Epithelial cell of esophagus (primary cell): ENCODE data around the gene MMP7.

Source experiments
- DNase-seq: peaks from one replicate; pipeline ENCODE4 v3.0.0; 2010; ENCODE audit warnings: low read depth
- H3K4me3 ChIP-seq: 2 replicates; pipeline ENCODE4 v1.5.1; 2011; ENCODE audit warnings: mild to moderate bottlenecking, low read length, control low read depth
- TF ChIP-seq, protein P1 (sequence below): IDR thresholded peaks from 2 replicates; pipeline ENCODE4 v1.5.1; 2011; ENCODE audit warnings: low read depth, mild to moderate bottlenecking, low read length, control low read depth, inconsistent platforms; ENCODE audit not compliant: insufficient read depth; ENCODE audit errors: missing control alignments

MMP7 gene

DNA sequence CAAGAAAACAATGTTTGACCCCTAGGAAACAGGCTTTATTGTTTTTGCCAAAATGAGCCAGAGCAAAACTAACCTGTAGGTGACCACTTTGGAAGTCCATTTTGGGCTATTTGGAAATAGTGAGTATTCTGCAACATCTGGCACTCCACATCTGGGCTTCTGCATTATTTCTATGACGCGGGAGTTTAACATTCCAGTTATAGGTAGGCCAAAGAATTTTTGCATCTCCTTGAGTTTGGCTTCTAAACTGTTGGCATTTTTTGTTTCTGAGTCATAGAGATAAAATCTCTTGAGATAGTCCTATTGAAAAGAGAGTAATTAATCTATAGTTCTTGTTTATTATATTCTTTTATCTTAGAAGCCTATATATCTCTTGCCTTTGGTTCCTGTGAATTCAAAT, 2.9 kb downstream of the MMP7 start:
- TF ChIP-seq, protein P1, sequence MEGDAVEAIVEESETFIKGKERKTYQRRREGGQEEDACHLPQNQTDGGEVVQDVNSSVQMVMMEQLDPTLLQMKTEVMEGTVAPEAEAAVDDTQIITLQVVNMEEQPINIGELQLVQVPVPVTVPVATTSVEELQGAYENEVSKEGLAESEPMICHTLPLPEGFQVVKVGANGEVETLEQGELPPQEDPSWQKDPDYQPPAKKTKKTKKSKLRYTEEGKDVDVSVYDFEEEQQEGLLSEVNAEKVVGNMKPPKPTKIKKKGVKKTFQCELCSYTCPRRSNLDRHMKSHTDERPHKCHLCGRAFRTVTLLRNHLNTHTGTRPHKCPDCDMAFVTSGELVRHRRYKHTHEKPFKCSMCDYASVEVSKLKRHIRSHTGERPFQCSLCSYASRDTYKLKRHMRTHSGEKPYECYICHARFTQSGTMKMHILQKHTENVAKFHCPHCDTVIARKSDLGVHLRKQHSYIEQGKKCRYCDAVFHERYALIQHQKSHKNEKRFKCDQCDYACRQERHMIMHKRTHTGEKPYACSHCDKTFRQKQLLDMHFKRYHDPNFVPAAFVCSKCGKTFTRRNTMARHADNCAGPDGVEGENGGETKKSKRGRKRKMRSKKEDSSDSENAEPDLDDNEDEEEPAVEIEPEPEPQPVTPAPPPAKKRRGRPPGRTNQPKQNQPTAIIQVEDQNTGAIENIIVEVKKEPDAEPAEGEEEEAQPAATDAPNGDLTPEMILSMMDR: no peak
- H3K4me3 ChIP-seq: no peak overlapping the region
- DNase-seq: no peak

DNA sequence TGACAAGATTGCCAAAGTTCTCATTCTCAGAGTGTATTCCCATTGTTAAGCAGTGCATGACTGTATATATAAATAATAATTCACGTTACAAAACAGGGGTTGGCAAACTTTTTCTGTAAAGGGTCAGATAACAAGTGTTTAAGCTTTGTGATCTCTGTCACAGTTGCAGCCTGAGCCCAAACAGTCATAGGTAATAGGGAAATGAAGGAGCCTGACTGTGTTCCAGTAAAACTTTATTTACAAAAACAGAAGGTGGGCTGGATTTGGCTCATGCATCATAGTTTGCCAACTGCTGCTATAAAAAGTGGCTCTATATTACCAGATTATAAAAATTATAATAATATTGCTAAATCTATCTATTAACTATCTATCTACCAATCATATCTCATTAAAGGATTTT, 3.5 kb downstream of the MMP7 start:
- TF ChIP-seq, protein P1: no peak
- H3K4me3 ChIP-seq: no peak overlapping the region
- no peak for DNase-seq

DNA sequence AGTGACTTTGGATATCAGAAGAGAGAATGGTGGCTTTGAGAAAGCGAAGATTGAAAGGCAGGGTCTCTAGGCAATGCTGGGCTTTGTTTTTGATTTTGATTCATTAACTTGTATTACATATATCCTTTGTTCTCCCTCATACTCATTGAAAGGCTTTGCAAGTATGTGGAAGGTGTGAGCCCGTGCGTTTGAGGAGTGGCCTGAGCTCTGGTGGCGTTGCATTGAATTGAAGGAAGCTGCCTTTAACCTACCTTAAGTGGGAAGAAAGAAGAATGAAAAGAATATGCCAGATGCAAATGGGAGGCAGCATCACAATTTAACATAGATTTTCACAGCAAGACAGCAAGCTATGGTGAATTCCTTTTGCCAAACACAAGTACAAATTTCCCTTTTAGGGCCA, 6.7 kb downstream of the MMP7 start:
- no peak overlapping the region for H3K4me3 ChIP-seq
- TF ChIP-seq, protein P1: no peak
- DNase-seq: no peak

DNA sequence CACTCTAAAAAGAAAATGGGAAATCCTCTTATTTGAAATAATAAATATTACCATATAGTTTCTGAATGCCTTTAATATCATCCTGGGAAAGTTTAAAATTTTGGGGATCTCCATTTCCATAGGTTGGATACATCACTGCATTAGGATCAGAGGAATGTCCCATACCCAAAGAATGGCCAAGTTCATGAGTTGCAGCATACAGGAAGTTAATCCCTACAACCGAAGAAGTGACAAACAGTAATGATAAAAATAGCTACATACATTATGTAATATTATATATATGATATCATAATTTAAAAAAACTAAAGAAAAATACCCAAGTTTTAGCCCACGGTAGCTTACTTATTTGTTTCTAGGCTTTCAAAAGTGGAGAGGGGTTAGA, 7.4 kb downstream of the MMP7 start:
- no peak for DNase-seq
- H3K4me3 ChIP-seq: no peak overlapping the region
- TF ChIP-seq, protein P1: no peak

DNA sequence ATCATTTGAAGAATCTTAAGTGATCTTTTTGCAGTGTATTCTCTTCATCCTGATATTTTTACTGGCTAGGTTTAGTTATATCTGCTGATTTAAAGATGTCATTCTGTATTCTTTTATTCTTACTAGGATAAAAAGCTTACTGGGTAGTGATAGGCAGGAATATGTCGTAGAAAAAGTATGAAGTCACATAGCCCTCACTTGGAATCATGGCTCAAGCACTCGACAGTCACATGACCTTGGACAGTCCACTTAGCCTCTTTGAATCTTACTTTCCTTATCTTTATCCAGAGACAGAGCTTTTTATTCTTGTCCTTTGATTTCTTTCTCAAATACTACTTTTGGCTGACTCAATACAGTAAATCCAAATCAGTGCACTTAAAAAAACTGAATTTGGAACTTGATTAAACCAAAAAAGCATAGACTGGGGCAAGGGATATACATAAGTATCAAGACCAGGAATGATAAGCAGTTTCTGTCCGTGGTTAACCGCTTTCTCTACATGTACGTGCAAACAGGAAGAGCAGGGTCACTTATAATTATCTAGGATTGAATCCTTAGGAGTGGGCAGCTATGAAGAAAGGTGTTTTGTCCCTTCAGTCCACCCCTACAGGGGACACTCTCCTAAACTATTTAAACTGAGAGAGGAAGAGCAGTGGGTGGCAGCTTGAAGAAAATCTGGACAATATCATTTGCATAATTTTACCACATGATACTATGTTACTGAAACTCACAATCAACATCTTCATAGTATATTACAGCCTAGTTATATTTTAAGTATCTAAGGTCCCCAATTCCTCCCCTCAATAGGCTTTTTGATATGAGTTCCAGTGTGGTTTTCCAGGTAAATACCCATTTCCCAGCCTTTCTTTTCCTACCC, 8.0 kb downstream of the MMP7 start:
- TF ChIP-seq, protein P1: no peak
- DNase-seq: no peak
- no peak overlapping the region for H3K4me3 ChIP-seq

DNA sequence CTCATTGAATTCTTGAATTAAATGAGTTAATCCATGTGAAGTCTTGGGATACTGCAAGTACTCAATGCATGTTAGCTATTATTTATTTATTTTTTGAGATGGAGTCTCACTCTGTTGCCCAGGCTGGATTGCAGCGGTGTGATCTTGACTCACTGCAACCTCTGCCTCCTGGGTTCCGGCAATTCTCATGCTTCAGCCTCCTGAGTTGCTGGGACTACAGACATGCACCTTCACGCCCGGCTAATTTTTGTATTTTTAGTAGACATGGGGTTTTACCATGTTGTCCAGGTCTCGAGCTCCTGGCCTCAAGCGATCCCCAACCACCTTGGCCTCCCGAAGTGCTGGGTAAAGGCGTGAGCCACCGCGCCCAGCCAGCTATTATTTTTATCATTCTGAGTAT, 9.4 kb downstream of the MMP7 start:
- no peak for DNase-seq
- H3K4me3 ChIP-seq: no peak overlapping the region
- TF ChIP-seq, protein P1: no peak

DNA sequence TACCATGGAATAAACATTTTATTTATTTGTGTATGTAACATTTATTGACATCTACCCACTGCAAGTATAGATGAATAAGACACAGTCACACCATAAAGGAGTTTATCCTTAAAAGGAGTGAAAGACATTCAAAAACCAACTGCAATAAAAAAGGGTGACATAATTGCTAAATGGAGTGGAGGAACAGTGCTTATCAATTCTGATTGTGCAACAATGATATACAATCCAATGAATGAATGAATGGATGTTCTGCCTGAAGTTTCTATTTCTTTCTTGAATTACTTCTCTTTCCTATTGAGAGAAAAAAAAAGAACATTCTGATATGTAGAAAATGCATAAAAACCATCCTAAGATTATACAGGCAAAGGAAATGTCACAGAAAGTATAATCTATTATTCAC, 10.0 kb downstream of the MMP7 start:
- DNase-seq: no peak
- TF ChIP-seq, protein P1: no peak
- H3K4me3 ChIP-seq: no peak overlapping the region
